ENCODE data around the gene RCHY1.

RCHY1 gene

GRCh38 chr4:75496406-75496805 is 17.8 kb downstream of the RCHY1 start:
- Histone ChIP-seq H3K9me3 (ENCODE audit: control insufficient read depth, low read length) (peaks cover 12% of the 10 kb centered on the region), H3K4me1 (ENCODE audit: control insufficient read depth, insufficient read depth, low read length, poor library complexity, severe bottlenecking) (no peaks in the 10 kb centered on the region), H3K36me3 (ENCODE audit: control insufficient read depth, insufficient read depth, low read length) (peaks cover 23% of the 10 kb centered on the region), H3K4me3 (ENCODE audit: extremely low read depth, insufficient read depth, low read length, poor library complexity, severe bottlenecking) (no peak overlapping the region), H3K27ac (ENCODE audit: low read depth, low read length, severe bottlenecking) (no peak overlapping the region)
- no CpG with 5 or more reads among the region's 2 CpGs for WGBS, 2 experiments (ENCODE audit: insufficient coverage in 2 of 2)

- Histone ChIP-seq H3K4me3 (ENCODE audit: extremely low read depth, insufficient read depth, low read length, poor library complexity, severe bottlenecking) (no peak overlapping the region), H3K36me3 (ENCODE audit: control insufficient read depth, insufficient read depth, low read length) (peaks cover 25% of the 10 kb centered on the region), H3K9me3 (ENCODE audit: control insufficient read depth, low read length) (peaks cover 12% of the 10 kb centered on the region), H3K4me1 (ENCODE audit: control insufficient read depth, insufficient read depth, low read length, poor library complexity, severe bottlenecking) (no peaks in the 10 kb centered on the region), H3K27ac (ENCODE audit: low read depth, low read length, severe bottlenecking) (no peak overlapping the region)
- 67% methylated on average over 1 of the region's 2 CpGs; no CpG with 5 or more reads in 1 of the 2 experiments for WGBS, 2 experiments (ENCODE audit: insufficient coverage in 2 of 2)
Measured at GRCh38 chr4:75495476-75495875, 18.7 kb downstream of the RCHY1 start.

- peaks cover 12% of the 10 kb centered on the region for H3K9me3 ChIP-seq (ENCODE audit: control insufficient read depth, low read length)
- no peaks in the 10 kb centered on the region for H3K4me1 ChIP-seq (ENCODE audit: control insufficient read depth, insufficient read depth, low read length, poor library complexity, severe bottlenecking)
- WGBS, 2 experiments (ENCODE audit: insufficient coverage in 2 of 2), result no CpG with 5 or more reads among the region's 1 CpG
- peaks cover 23% of the 10 kb centered on the region for H3K36me3 ChIP-seq (ENCODE audit: control insufficient read depth, insufficient read depth, low read length)
- no peak overlapping the region for H3K27ac ChIP-seq (ENCODE audit: low read depth, low read length, severe bottlenecking)
- H3K4me3 ChIP-seq (ENCODE audit: extremely low read depth, insufficient read depth, low read length, poor library complexity, severe bottlenecking), result no peak overlapping the region
Measured at GRCh38 chr4:75494563-75494962, 19.6 kb downstream of the RCHY1 start.

- no peaks in the 10 kb centered on the region for H3K9me3 ChIP-seq (ENCODE audit: control insufficient read depth, low read length)
- H3K27ac ChIP-seq (ENCODE audit: low read depth, low read length, severe bottlenecking), result no peak overlapping the region
- H3K4me1 ChIP-seq (ENCODE audit: control insufficient read depth, insufficient read depth, low read length, poor library complexity, severe bottlenecking), result no peaks in the 10 kb centered on the region
- H3K4me3 ChIP-seq (ENCODE audit: extremely low read depth, insufficient read depth, low read length, poor library complexity, severe bottlenecking), result no peak overlapping the region
- no CpG with 5 or more reads among the region's 2 CpGs for WGBS, 2 experiments (ENCODE audit: insufficient coverage in 2 of 2)
- peaks cover 29% of the 10 kb centered on the region for H3K36me3 ChIP-seq (ENCODE audit: control insufficient read depth, insufficient read depth, low read length)
Measured at GRCh38 chr4:75490155-75490554, 24.0 kb downstream of the RCHY1 start.

GRCh38 chr4:75484190-75484589 is 30.0 kb downstream of the RCHY1 start:
- Histone ChIP-seq H3K4me1 (ENCODE audit: control insufficient read depth, insufficient read depth, low read length, poor library complexity, severe bottlenecking) (no peaks in the 10 kb centered on the region), H3K9me3 (ENCODE audit: control insufficient read depth, low read length) (no peaks in the 10 kb centered on the region), H3K27ac (ENCODE audit: low read depth, low read length, severe bottlenecking) (no peak overlapping the region), H3K4me3 (ENCODE audit: extremely low read depth, insufficient read depth, low read length, poor library complexity, severe bottlenecking) (no peak overlapping the region), H3K36me3 (ENCODE audit: control insufficient read depth, insufficient read depth, low read length) (peaks cover 51% of the 10 kb centered on the region)
- 92 to 100% methylated on average over 2 to 3 of the region's 4 CpGs for WGBS, 2 experiments (ENCODE audit: insufficient coverage in 2 of 2)

GRCh38 chr4:75477201-75477600 is 37.0 kb downstream of the RCHY1 start:
- no peak overlapping the region for H3K4me3 ChIP-seq (ENCODE audit: extremely low read depth, insufficient read depth, low read length, poor library complexity, severe bottlenecking)
- H3K9me3 ChIP-seq (ENCODE audit: control insufficient read depth, low read length), result no peaks in the 10 kb centered on the region
- no peaks in the 10 kb centered on the region for H3K4me1 ChIP-seq (ENCODE audit: control insufficient read depth, insufficient read depth, low read length, poor library complexity, severe bottlenecking)
- 80 to 90% methylated on average over 1 of the region's 3 CpGs for WGBS, 2 experiments (ENCODE audit: insufficient coverage in 2 of 2)
- peaks cover 43% of the 10 kb centered on the region for H3K36me3 ChIP-seq (ENCODE audit: control insufficient read depth, insufficient read depth, low read length)
- no peak overlapping the region for H3K27ac ChIP-seq (ENCODE audit: low read depth, low read length, severe bottlenecking)

GRCh38 chr4:75470738-75471137 is 43.5 kb downstream of the RCHY1 start:
- Histone ChIP-seq H3K27ac (ENCODE audit: low read depth, low read length, severe bottlenecking) (no peak overlapping the region), H3K9me3 (ENCODE audit: control insufficient read depth, low read length) (no peaks in the 10 kb centered on the region), H3K4me1 (ENCODE audit: control insufficient read depth, insufficient read depth, low read length, poor library complexity, severe bottlenecking) (no peaks in the 10 kb centered on the region), H3K4me3 (ENCODE audit: extremely low read depth, insufficient read depth, low read length, poor library complexity, severe bottlenecking) (no peak overlapping the region), H3K36me3 (ENCODE audit: control insufficient read depth, insufficient read depth, low read length) (peaks cover 7% of the 10 kb centered on the region)
- no CpG with 5 or more reads among the region's 1 CpG for WGBS, 2 experiments (ENCODE audit: insufficient coverage in 2 of 2)

GRCh38 chr4:75469896-75470295 is 44.3 kb downstream of the RCHY1 start:
- no peak overlapping the region for H3K27ac ChIP-seq (ENCODE audit: low read depth, low read length, severe bottlenecking)
- H3K9me3 ChIP-seq (ENCODE audit: control insufficient read depth, low read length), result no peaks in the 10 kb centered on the region
- no CpG with 5 or more reads among the region's 1 CpG for WGBS, 2 experiments (ENCODE audit: insufficient coverage in 2 of 2)
- no peak overlapping the region for H3K4me3 ChIP-seq (ENCODE audit: extremely low read depth, insufficient read depth, low read length, poor library complexity, severe bottlenecking)
- no peaks in the 10 kb centered on the region for H3K4me1 ChIP-seq (ENCODE audit: control insufficient read depth, insufficient read depth, low read length, poor library complexity, severe bottlenecking)
- peaks cover 7% of the 10 kb centered on the region for H3K36me3 ChIP-seq (ENCODE audit: control insufficient read depth, insufficient read depth, low read length)

GRCh38 chr4:75457365-75457764 is 56.8 kb downstream of the RCHY1 start:
- WGBS, 2 experiments (ENCODE audit: insufficient coverage in 2 of 2), result 74% methylated on average over 3 of the region's 3 CpGs; no CpG with 5 or more reads in 1 of the 2 experiments

GRCh38 chr4:75434105-75434504 is 80.1 kb downstream of the RCHY1 start:
- Histone ChIP-seq H3K9me3 (ENCODE audit: control insufficient read depth, low read length) (no peaks in the 10 kb centered on the region), H3K36me3 (ENCODE audit: control insufficient read depth, insufficient read depth, low read length) (no peaks in the 10 kb centered on the region), H3K4me3 (ENCODE audit: extremely low read depth, insufficient read depth, low read length, poor library complexity, severe bottlenecking) (no peak overlapping the region), H3K27ac (ENCODE audit: low read depth, low read length, severe bottlenecking) (no peak overlapping the region), H3K4me1 (ENCODE audit: control insufficient read depth, insufficient read depth, low read length, poor library complexity, severe bottlenecking) (no peaks in the 10 kb centered on the region)
- 36 to 83% methylated on average over 1 to 2 of the region's 2 CpGs for WGBS, 2 experiments (ENCODE audit: insufficient coverage in 2 of 2)

More at GRCh38 chr4:75457365-75457764, 56.8 kb downstream of the RCHY1 start:
- no peaks in the 10 kb centered on the region for H3K36me3 ChIP-seq (ENCODE audit: control insufficient read depth, insufficient read depth, low read length)
- no peaks in the 10 kb centered on the region for H3K4me1 ChIP-seq (ENCODE audit: control insufficient read depth, insufficient read depth, low read length, poor library complexity, severe bottlenecking)
- H3K4me3 ChIP-seq (ENCODE audit: extremely low read depth, insufficient read depth, low read length, poor library complexity, severe bottlenecking), result no peak overlapping the region
- no peak overlapping the region for H3K27ac ChIP-seq (ENCODE audit: low read depth, low read length, severe bottlenecking)
- no peaks in the 10 kb centered on the region for H3K9me3 ChIP-seq (ENCODE audit: control insufficient read depth, low read length)

- Histone ChIP-seq H3K27ac (ENCODE audit: low read depth, low read length, severe bottlenecking) (no peak overlapping the region), H3K4me1 (ENCODE audit: control insufficient read depth, insufficient read depth, low read length, poor library complexity, severe bottlenecking) (no peaks in the 10 kb centered on the region), H3K9me3 (ENCODE audit: control insufficient read depth, low read length) (no peaks in the 10 kb centered on the region), H3K4me3 (ENCODE audit: extremely low read depth, insufficient read depth, low read length, poor library complexity, severe bottlenecking) (no peak overlapping the region), H3K36me3 (ENCODE audit: control insufficient read depth, insufficient read depth, low read length) (no peaks in the 10 kb centered on the region)
Measured at GRCh38 chr4:75432683-75433082, 81.5 kb downstream of the RCHY1 start.

Data from mesodermal cell (in vitro differentiated cells).